Suprapubic skin (tissue), 3 donors: ENCODE results near the gene KRT6A.

Experiments
- POLR2A ChIP-seq, 2 donors: fragments of 450-650 bp; IDR thresholded peaks; one replicate each; pipeline ENCODE4 v1.6.1; 2017; ENCODE audit warnings: antibody characterized with exemption in 2 of 2, mild to moderate bottlenecking in 2 of 2, moderate library complexity in 2 of 2
- TF ChIP-seq, protein P1 (sequence below), 2 donors: fragments of 200-600 bp in 1 of 2; fragments of 450-650 bp in 1 of 2; sonication (generic) in 1 of 2; IDR thresholded peaks; one replicate each; pipeline ENCODE4 v1.5.1; 2016 to 2019; ENCODE audit warnings: antibody characterized with exemption in 2 of 2, mild to moderate bottlenecking in 1 of 2, moderate library complexity in 1 of 2

DNA sequence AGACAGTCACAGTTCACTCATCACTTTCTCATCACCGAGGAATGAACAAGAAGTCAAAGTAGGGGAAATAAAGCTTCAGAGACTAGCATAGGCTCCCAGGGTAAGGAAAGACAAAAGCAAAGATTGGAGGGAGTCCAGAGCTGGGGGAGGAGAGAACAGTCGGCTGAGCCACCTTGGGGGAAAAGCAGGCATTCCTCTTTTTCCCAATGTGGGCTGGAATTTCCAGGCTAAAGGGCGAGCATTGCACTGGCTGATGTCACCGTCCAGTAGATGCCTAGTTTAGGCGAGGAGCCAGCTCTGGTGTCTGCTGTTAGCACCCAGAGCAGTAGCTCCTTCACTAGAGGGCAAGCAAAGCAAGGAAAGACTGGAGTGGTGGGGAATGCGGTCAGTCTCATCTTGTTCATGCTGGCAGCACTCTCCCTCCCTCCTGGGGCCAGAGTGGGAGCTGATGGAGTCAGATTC lies 50.4 kb downstream of the KRT6A start:
- TF ChIP-seq, protein P1, sequence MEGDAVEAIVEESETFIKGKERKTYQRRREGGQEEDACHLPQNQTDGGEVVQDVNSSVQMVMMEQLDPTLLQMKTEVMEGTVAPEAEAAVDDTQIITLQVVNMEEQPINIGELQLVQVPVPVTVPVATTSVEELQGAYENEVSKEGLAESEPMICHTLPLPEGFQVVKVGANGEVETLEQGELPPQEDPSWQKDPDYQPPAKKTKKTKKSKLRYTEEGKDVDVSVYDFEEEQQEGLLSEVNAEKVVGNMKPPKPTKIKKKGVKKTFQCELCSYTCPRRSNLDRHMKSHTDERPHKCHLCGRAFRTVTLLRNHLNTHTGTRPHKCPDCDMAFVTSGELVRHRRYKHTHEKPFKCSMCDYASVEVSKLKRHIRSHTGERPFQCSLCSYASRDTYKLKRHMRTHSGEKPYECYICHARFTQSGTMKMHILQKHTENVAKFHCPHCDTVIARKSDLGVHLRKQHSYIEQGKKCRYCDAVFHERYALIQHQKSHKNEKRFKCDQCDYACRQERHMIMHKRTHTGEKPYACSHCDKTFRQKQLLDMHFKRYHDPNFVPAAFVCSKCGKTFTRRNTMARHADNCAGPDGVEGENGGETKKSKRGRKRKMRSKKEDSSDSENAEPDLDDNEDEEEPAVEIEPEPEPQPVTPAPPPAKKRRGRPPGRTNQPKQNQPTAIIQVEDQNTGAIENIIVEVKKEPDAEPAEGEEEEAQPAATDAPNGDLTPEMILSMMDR (IDR thresholded peaks at IDR 0.05): no peak
- TF ChIP-seq POLR2A (IDR thresholded peaks at IDR 0.05): no peak
